Measurements from ENCODE around the gene VTI1B. TPM values are rescaled to one million over a fixed set of nuclear protein-coding genes. Genes with fewer than 3 reads are reported as not detected.

Gene VTI1B
- total RNA-seq, 1 experiment from 2014 or later = 57.5 TPM

GRCh38 chr14:67694791-67695393 is 20.5 kb upstream of the VTI1B start:
- H3K36me3 Mint-ChIP-seq (ENCODE audit: insufficient read depth, unreplicated experiment) = peaks cover 26% of the 10 kb centered on the region
- TSS peak; percentile 99 for BruUV-seq (replicated peaks)
- peaks cover 7% of the 10 kb centered on the region for H3K4me1 Mint-ChIP-seq (ENCODE audit: insufficient read depth, unreplicated experiment)
- H3K4me3 Mint-ChIP-seq (ENCODE audit: unreplicated experiment) = peak overlapping the region; percentile 81
- CTCF ChIA-PET = interaction anchor here (0.6 to 5.8 kb wide), 8 partner anchors 9 to 684 kb away, joined by 3 to 51 read pairs (median 3); no protein-coding TSS in a partner anchor
- H3K27ac Mint-ChIP-seq (ENCODE audit: low read depth, unreplicated experiment) = peak overlapping the region; percentile 46
- POLR2A ChIA-PET = interaction anchor here (0.6 to 6.7 kb wide), 15 partner anchors 8 to 336 kb away, joined by 3 to 85 read pairs (median 5); partner anchors contain the start of genes ARG2, ATP6V1D, PIGH and VTI1B
- intact Hi-C loops (cut with micrococcal nuclease) = loop anchor here (1.0 to 2.0 kb wide), 2 partner anchors 76 to 94 kb away; partner anchors contain the start of genes ARG2 and PIGH
- no peaks in the 10 kb centered on the region for H3K9me3 Mint-ChIP-seq (ENCODE audit: unreplicated experiment)
- H3K27me3 Mint-ChIP-seq (ENCODE audit: insufficient read depth, unreplicated experiment) = no peaks in the 10 kb centered on the region
- no peak for TF ChIP-seq CTCF (IDR thresholded peaks at IDR 0.05; ENCODE audit: unreplicated experiment)
- peak; percentile 96 for DNase-seq (ENCODE audit: unreplicated experiment)

GRCh38 chr14:67690011-67690410 is 15.6 kb upstream of the VTI1B start:
- no peak for TF ChIP-seq CTCF (IDR thresholded peaks at IDR 0.05; ENCODE audit: unreplicated experiment)
- H3K4me1 Mint-ChIP-seq (ENCODE audit: insufficient read depth, unreplicated experiment) = peaks cover 7% of the 10 kb centered on the region
- peaks cover 72% of the 10 kb centered on the region for H3K36me3 Mint-ChIP-seq (ENCODE audit: insufficient read depth, unreplicated experiment)
- H3K9me3 Mint-ChIP-seq (ENCODE audit: unreplicated experiment) = no peaks in the 10 kb centered on the region
- POLR2A ChIA-PET = interaction anchor here (6.7 kb wide), 1 partner anchor 15 kb away, joined by 85 read pairs; the partner anchor contains the start of gene VTI1B
- intact Hi-C loops (cut with micrococcal nuclease) = no loop called here
- no peak overlapping the region for H3K4me3 Mint-ChIP-seq (ENCODE audit: unreplicated experiment)
- CTCF ChIA-PET = interaction anchor here (0.7 kb wide), 1 partner anchor 71 kb away, joined by 3 read pairs; no protein-coding TSS in a partner anchor
- BruUV-seq (replicated peaks) = no TSS peak
- DNase-seq (ENCODE audit: unreplicated experiment) = no peak
- H3K27ac Mint-ChIP-seq (ENCODE audit: low read depth, unreplicated experiment) = no peak overlapping the region
- no peaks in the 10 kb centered on the region for H3K27me3 Mint-ChIP-seq (ENCODE audit: insufficient read depth, unreplicated experiment)

GRCh38 chr14:67683842-67684241 is 9.4 kb upstream of the VTI1B start:
- Mint-ChIP-seq H3K4me1 (ENCODE audit: insufficient read depth, unreplicated experiment) (peaks cover 12% of the 10 kb centered on the region), H3K9me3 (ENCODE audit: unreplicated experiment) (no peaks in the 10 kb centered on the region), H3K4me3 (ENCODE audit: unreplicated experiment) (no peak overlapping the region), H3K36me3 (ENCODE audit: insufficient read depth, unreplicated experiment) (peaks cover 72% of the 10 kb centered on the region), H3K27me3 (ENCODE audit: insufficient read depth, unreplicated experiment) (no peaks in the 10 kb centered on the region), H3K27ac (ENCODE audit: low read depth, unreplicated experiment) (peak overlapping the region; percentile 4)
- POLR2A ChIA-PET = interaction anchor here (3.7 kb wide), 1 partner anchor 10 kb away, joined by 22 read pairs; the partner anchor contains the start of gene RDH11
- TF ChIP-seq CTCF (IDR thresholded peaks at IDR 0.05; ENCODE audit: unreplicated experiment) = no peak
- CTCF ChIA-PET = interaction anchor here (0.5 to 1.8 kb wide), 3 partner anchors 8 to 93 kb away, joined by 3 to 4 read pairs (median 3); no protein-coding TSS in a partner anchor
- no peak for DNase-seq (ENCODE audit: unreplicated experiment)
- BruUV-seq (replicated peaks) = no TSS peak
- intact Hi-C loops (cut with micrococcal nuclease) = no loop called here

- Mint-ChIP-seq H3K27me3 (ENCODE audit: insufficient read depth, unreplicated experiment) (no peaks in the 10 kb centered on the region), H3K36me3 (ENCODE audit: insufficient read depth, unreplicated experiment) (peaks cover 56% of the 10 kb centered on the region), H3K4me3 (ENCODE audit: unreplicated experiment) (no peak overlapping the region), H3K9me3 (ENCODE audit: unreplicated experiment) (no peaks in the 10 kb centered on the region), H3K4me1 (ENCODE audit: insufficient read depth, unreplicated experiment) (peaks cover 17% of the 10 kb centered on the region), H3K27ac (ENCODE audit: low read depth, unreplicated experiment) (no peak overlapping the region)
- CTCF ChIA-PET = interaction anchor here (1.0 to 1.3 kb wide), 2 partner anchors 23 to 154 kb away, joined by 3 to 5 read pairs; no protein-coding TSS in a partner anchor
- POLR2A ChIA-PET = interaction anchor here (0.6 kb wide), 1 partner anchor 91 kb away, joined by 3 read pairs; no protein-coding TSS in a partner anchor
- no TSS peak for BruUV-seq (replicated peaks)
- DNase-seq (ENCODE audit: unreplicated experiment) = no peak
- no peak for TF ChIP-seq CTCF (IDR thresholded peaks at IDR 0.05; ENCODE audit: unreplicated experiment)
- intact Hi-C loops (cut with micrococcal nuclease) = no loop called here
Measured at GRCh38 chr14:67680941-67681340, 6.5 kb upstream of the VTI1B start.
